Activated B cell treated with CpG ODN at 0.5 μM for 24 hours (primary cell): ENCODE results near the gene MCC. TPM values are rescaled to one million over a fixed set of nuclear protein-coding genes. Genes with fewer than 3 reads are reported as not detected.

Experiments used
- ATAC-seq: fragments of 200-7000 bp; cut with Tn5 transposase; one replicate; pipeline ENCODE4 v1.10.0; 2021; ENCODE audit warnings: low read depth, mild to moderate bottlenecking, moderate library complexity
- CTCF ChIA-PET: fragments of 350-600 bp; sonication (Branson Sonifier 250); formaldehyde crosslinking; loops from one replicate; lab custom pipeline; 2021; ENCODE audit warnings: antibody characterized with exemption; lab: Charles Lee
- POLR2A ChIA-PET: fragments of 350-600 bp; sonication (Branson Sonifier 250); formaldehyde crosslinking; loops from one replicate; lab custom pipeline; 2021; ENCODE audit warnings: antibody characterized with exemption; lab: Charles Lee
- DNase-seq: peaks from one replicate; pipeline ENCODE4 v3.0.0; 2022
- H3K27ac Mint-ChIP-seq: one replicate; pipeline ENCODE4 v1.8.0; 2020; ENCODE audit warnings: mixed read lengths
- H3K27me3 Mint-ChIP-seq: one replicate; pipeline ENCODE4 v1.8.0; 2021; ENCODE audit warnings: mixed read lengths
- H3K36me3 Mint-ChIP-seq: one replicate; pipeline ENCODE4 v1.8.0; 2021; ENCODE audit warnings: low read depth, mixed read lengths
- H3K4me1 Mint-ChIP-seq: one replicate; pipeline ENCODE4 v1.8.0; 2021; ENCODE audit warnings: mixed read lengths
- H3K4me3 Mint-ChIP-seq: one replicate; pipeline ENCODE4 v1.8.0; 2020; ENCODE audit warnings: mild to moderate bottlenecking, mixed read lengths
- H3K9me3 Mint-ChIP-seq: one replicate; pipeline ENCODE4 v1.8.0; 2020; ENCODE audit warnings: mixed read lengths
- intact Hi-C: fragments of 100-400 bp; cut with micrococcal nuclease; formaldehyde crosslinking; loops from one replicate; pipeline ENCODE4 v1.15.1; 2024
- total RNA-seq: library from RNA; stranded (reverse); gene quantifications from 2 replicates; pipeline ENCODE4 v1.2.3, GENCODE V29; 2022
- TF ChIP-seq, protein P1 (sequence below): fragments of 200-600 bp; IDR thresholded peaks from one replicate; pipeline ENCODE4 v1.8.0; 2022; ENCODE audit warnings: antibody characterized with exemption, mild to moderate bottlenecking

Gene MCC
- total RNA-seq, 1 donor from 2014 or later, result 0.22 TPM

DNA sequence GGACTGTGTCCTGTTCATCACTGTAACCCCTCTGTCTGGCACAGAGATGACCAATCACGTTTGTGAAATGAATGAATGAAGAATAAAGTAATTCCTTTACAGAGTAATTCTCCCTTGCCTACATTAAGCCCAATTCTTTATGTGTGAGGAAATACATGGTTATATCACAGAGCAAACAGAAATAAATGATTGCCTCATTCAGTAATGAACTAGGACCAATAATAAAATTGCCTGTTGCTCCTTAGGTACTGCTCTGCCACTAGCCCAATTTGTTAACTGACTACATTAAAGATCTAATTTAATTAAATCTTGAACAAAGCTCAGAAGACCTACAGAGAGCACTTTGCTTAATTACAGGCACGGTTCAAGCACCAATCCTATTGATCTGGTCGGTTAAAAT lies 389.9 kb downstream of the MCC start:
- TF ChIP-seq, protein P1, sequence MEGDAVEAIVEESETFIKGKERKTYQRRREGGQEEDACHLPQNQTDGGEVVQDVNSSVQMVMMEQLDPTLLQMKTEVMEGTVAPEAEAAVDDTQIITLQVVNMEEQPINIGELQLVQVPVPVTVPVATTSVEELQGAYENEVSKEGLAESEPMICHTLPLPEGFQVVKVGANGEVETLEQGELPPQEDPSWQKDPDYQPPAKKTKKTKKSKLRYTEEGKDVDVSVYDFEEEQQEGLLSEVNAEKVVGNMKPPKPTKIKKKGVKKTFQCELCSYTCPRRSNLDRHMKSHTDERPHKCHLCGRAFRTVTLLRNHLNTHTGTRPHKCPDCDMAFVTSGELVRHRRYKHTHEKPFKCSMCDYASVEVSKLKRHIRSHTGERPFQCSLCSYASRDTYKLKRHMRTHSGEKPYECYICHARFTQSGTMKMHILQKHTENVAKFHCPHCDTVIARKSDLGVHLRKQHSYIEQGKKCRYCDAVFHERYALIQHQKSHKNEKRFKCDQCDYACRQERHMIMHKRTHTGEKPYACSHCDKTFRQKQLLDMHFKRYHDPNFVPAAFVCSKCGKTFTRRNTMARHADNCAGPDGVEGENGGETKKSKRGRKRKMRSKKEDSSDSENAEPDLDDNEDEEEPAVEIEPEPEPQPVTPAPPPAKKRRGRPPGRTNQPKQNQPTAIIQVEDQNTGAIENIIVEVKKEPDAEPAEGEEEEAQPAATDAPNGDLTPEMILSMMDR, result no peak
- no peaks in the 10 kb centered on the region for H3K4me1 Mint-ChIP-seq
- POLR2A ChIA-PET, result no interaction called here
- H3K4me3 Mint-ChIP-seq, result no peak overlapping the region
- H3K27me3 Mint-ChIP-seq, result no peaks in the 10 kb centered on the region
- no peak overlapping the region for H3K27ac Mint-ChIP-seq
- CTCF ChIA-PET, result no interaction called here
- ATAC-seq (no peak), DNase-seq (no peak)
- no peaks in the 10 kb centered on the region for H3K36me3 Mint-ChIP-seq
- H3K9me3 Mint-ChIP-seq, result no peaks in the 10 kb centered on the region
- intact Hi-C loops, result no loop called here

DNA sequence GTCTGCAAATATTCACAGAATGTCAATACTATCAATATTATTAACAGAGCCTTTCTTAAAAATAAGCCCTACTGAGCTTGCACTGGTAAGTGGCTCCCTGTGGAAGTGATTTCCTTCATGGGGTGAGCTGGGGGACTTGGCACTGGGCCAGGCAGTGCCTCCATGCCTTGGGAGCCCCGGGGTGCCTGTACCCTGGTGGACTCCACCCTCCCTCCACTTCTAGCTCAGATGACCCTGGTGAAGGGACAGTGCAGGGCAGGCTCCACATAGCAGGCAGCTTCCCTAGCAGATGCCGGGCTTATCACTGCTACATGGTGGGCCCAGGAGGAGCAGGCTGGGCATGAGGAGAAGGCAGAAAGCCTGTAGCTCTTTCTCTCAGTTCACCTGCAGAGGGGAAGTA lies 392.4 kb downstream of the MCC start:
- ATAC-seq (no peak), DNase-seq (no peak)
- H3K4me1 Mint-ChIP-seq, result no peaks in the 10 kb centered on the region
- no peaks in the 10 kb centered on the region for H3K9me3 Mint-ChIP-seq
- H3K4me3 Mint-ChIP-seq, result no peak overlapping the region
- H3K36me3 Mint-ChIP-seq, result no peaks in the 10 kb centered on the region
- ChIA-PET POLR2A (no interaction called here), CTCF (no interaction called here)
- TF ChIP-seq, protein P1, result no peak
- H3K27ac Mint-ChIP-seq, result no peak overlapping the region
- H3K27me3 Mint-ChIP-seq, result peaks cover 3% of the 10 kb centered on the region
- intact Hi-C loops, result no loop called here

DNA sequence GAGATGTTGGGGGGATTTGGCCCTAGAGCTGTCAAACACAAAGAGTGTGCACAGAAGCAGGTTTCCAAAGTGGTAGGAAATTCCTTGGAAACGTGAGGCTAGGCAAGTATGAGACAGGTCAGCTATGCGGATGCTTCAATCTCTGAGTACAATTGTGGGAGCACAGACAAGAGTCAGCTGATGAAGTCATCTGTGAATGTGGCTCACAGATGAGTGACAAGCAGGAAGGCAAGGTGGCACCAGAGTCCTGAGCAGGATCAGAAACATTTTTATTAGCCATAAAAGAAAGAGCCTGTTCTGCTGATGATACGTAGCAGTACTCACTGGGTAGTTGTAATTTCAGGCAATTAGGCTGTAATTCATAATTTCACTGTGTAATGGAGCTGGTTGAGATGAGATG lies 394.7 kb downstream of the MCC start:
- TF ChIP-seq, protein P1, result no peak
- intact Hi-C loops, result no loop called here
- Mint-ChIP-seq H3K4me3 (no peak overlapping the region), H3K4me1 (no peaks in the 10 kb centered on the region), H3K9me3 (no peaks in the 10 kb centered on the region), H3K27me3 (peaks cover 9% of the 10 kb centered on the region), H3K36me3 (no peaks in the 10 kb centered on the region), H3K27ac (no peak overlapping the region)
- POLR2A ChIA-PET, result no interaction called here
- ATAC-seq, result no peak
- CTCF ChIA-PET, result no interaction called here
- DNase-seq, result no peak

DNA sequence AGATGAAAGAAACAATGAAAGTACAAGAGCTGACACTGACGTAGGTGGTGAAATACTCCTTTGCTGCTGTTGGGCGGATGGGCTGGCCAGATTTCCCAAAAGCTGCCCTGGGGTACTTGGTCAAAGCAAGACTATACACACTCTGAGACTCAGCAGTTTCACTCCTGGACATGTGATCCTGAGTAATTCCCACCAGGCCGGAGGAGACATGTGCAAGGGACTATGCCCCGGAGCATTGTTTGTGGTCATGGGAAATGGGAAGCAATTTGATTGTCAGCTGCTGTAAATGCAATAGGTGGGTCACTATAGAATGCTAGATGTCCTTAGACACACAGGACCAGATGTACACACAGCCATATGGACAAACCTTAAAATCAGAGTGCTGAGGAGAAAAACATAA lies 395.6 kb downstream of the MCC start:
- intact Hi-C loops, result no loop called here
- H3K9me3 Mint-ChIP-seq, result no peaks in the 10 kb centered on the region
- no peaks in the 10 kb centered on the region for H3K4me1 Mint-ChIP-seq
- TF ChIP-seq, protein P1, result no peak
- H3K4me3 Mint-ChIP-seq, result no peak overlapping the region
- CTCF ChIA-PET, result no interaction called here
- H3K27ac Mint-ChIP-seq, result no peak overlapping the region
- peaks cover 12% of the 10 kb centered on the region for H3K27me3 Mint-ChIP-seq
- no peaks in the 10 kb centered on the region for H3K36me3 Mint-ChIP-seq
- DNase-seq, result no peak
- ATAC-seq, result no peak
- POLR2A ChIA-PET, result no interaction called here

DNA sequence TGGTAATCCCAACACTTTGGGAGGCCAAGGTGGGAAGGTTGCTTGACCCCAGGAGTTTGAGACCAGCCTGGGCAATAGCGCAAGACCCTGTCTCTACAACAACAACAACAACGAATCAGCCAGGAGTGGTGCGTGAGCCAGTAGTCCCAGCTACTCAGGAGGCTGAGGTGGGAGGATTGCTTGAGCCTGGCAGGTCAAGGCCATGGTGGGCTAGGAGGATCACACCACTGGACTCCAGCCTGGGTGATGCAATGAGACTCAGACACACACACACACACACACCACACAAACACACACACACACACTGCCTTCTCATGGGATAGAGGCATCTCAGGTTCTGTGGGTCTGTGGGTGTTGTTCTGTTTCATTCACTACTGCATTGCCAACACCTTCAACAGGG lies 396.6 kb downstream of the MCC start:
- Mint-ChIP-seq H3K9me3 (no peaks in the 10 kb centered on the region), H3K36me3 (no peaks in the 10 kb centered on the region), H3K27me3 (peaks cover 12% of the 10 kb centered on the region), H3K4me3 (no peak overlapping the region), H3K4me1 (no peaks in the 10 kb centered on the region), H3K27ac (no peak overlapping the region)
- intact Hi-C loops, result no loop called here
- ATAC-seq (no peak), DNase-seq (no peak)
- TF ChIP-seq, protein P1, result no peak
- ChIA-PET POLR2A (no interaction called here), CTCF (no interaction called here)
